ENCODE results near the gene CACFD1. TPM values are rescaled to one million over a fixed set of nuclear protein-coding genes. Genes with fewer than 3 reads are reported as not detected.
A peak's percentile ranks its signal among the peaks of the same experiment; 100 is the strongest.

CACFD1 gene
- total RNA-seq, 1 donor from 2014 or later: 15.0 TPM

DNA sequence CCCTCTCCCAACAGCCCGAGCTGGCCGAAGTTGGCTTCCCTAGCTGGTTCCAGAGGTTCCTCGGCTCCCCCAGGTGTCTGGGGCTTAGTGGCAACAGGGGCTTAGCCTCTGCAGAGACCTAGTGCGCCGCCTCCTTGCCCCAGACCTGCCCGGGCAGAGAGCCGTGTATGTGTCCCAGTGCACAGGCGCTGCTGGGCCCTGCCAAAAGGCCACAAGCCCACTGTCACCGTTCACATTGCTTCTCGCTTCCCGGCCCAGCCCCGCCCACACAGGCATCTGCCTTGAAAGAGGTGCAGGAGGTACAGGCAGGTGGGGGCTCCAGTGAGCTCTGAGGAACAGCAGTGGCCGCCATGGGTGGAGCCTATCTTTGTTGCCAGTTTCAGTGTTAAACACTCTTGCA lies 2.5 kb upstream of the CACFD1 start:
- Mint-ChIP-seq H3K4me1 (peaks cover 20% of the 10 kb centered on the region), H3K27me3 (no peaks in the 10 kb centered on the region), H3K27ac (no peak overlapping the region), H3K9me3 (no peaks in the 10 kb centered on the region), H3K36me3 (ENCODE audit: low read depth) (no peaks in the 10 kb centered on the region), H3K4me3 (no peak overlapping the region)
- CTCF ChIA-PET: no interaction called here
- ATAC-seq (ENCODE audit: low read depth) (no peak), DNase-seq (no peak)
- TF ChIP-seq, protein P1, sequence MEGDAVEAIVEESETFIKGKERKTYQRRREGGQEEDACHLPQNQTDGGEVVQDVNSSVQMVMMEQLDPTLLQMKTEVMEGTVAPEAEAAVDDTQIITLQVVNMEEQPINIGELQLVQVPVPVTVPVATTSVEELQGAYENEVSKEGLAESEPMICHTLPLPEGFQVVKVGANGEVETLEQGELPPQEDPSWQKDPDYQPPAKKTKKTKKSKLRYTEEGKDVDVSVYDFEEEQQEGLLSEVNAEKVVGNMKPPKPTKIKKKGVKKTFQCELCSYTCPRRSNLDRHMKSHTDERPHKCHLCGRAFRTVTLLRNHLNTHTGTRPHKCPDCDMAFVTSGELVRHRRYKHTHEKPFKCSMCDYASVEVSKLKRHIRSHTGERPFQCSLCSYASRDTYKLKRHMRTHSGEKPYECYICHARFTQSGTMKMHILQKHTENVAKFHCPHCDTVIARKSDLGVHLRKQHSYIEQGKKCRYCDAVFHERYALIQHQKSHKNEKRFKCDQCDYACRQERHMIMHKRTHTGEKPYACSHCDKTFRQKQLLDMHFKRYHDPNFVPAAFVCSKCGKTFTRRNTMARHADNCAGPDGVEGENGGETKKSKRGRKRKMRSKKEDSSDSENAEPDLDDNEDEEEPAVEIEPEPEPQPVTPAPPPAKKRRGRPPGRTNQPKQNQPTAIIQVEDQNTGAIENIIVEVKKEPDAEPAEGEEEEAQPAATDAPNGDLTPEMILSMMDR (IDR thresholded peaks at IDR 0.05): no peak
- POLR2A ChIA-PET: no interaction called here
- intact Hi-C loops (cut with micrococcal nuclease): no loop called here

DNA sequence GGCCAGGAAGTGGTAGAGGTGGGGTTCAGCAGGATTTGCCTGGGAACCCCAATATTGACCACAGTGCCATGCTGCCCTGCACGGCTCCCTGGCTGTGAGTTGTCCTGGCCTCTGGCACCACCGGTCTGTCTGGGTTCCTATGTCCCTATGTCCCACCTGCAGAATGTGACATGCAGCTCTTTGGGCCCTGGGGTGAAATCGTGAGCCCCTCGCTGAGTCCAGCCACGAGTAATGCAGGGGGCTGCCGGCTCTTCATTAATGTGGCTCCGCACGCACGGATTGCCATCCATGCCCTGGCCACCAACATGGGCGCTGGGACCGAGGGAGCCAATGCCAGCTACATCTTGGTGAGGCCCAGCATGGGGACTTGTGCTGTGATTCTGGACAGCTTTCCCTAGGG lies 2.0 kb upstream of the CACFD1 start:
- TF ChIP-seq, protein P1 (IDR thresholded peaks at IDR 0.05): no peak
- ATAC-seq (ENCODE audit: low read depth) (no peak), DNase-seq (no peak)
- Mint-ChIP-seq H3K4me3 (no peak overlapping the region), H3K27ac (no peak overlapping the region), H3K4me1 (peaks cover 20% of the 10 kb centered on the region), H3K36me3 (ENCODE audit: low read depth) (no peaks in the 10 kb centered on the region), H3K9me3 (no peaks in the 10 kb centered on the region), H3K27me3 (no peaks in the 10 kb centered on the region)
- CTCF ChIA-PET: no interaction called here
- POLR2A ChIA-PET: interaction anchor here (0.6 kb wide), 1 partner anchor 321 kb away, joined by 3 read pairs; no protein-coding TSS in a partner anchor
- intact Hi-C loops (cut with micrococcal nuclease): no loop called here

DNA sequence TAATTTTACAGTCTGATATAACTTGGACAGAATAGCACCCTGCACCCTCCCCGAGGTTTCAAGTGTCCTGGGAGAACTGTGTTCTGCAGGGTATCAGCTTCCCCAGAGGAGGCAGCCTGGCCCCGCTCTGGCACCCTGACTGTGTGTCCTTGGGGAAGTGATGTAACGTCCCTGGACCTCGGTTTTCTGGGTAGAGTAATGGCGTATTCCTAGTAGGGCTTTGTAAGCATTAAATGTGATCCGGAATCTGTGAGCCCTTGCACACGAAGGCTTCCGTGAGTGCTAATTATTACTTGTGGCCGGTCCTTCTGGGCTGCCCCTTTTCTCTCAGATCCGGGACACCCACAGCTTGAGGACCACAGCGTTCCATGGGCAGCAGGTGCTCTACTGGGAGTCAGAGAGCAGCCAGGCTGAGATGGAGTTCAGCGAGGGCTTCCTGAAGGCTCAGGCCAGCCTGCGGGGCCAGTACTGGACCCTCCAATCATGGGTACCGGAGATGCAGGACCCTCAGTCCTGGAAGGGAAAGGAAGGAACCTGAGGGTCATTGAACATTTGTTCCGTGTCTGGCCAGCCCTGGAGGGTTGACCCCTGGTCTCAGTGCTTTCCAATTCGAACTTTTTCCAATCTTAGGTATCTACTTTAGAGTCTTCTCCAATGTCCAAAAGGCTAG lies 1.0 kb upstream of the CACFD1 start:
- Mint-ChIP-seq H3K27me3 (no peaks in the 10 kb centered on the region), H3K4me1 (peaks cover 20% of the 10 kb centered on the region), H3K36me3 (ENCODE audit: low read depth) (peaks cover 4% of the 10 kb centered on the region), H3K9me3 (no peaks in the 10 kb centered on the region), H3K4me3 (peak overlapping the region; percentile 90), H3K27ac (no peak overlapping the region)
- ChIA-PET CTCF (interaction anchor here (1.5 kb wide), 1 partner anchor 272 kb away, joined by 5 read pairs; no protein-coding TSS in a partner anchor), POLR2A (interaction anchor here (0.9 to 2.7 kb wide), 13 partner anchors 10 to 428 kb away, joined by 3 to 44 read pairs (median 6); partner anchors contain the start of genes ADAMTS13, GTF3C5, MED22 and REXO4)
- DNase-seq (no peak), ATAC-seq (ENCODE audit: low read depth) (no peak)
- intact Hi-C loops (cut with micrococcal nuclease): loop anchor here (1.0 kb wide), 5 partner anchors 17 to 567 kb away; partner anchors contain the start of genes BRD3OS, STKLD1, SURF4 and SURF6
- TF ChIP-seq, protein P1 (IDR thresholded peaks at IDR 0.05): no peak

DNA sequence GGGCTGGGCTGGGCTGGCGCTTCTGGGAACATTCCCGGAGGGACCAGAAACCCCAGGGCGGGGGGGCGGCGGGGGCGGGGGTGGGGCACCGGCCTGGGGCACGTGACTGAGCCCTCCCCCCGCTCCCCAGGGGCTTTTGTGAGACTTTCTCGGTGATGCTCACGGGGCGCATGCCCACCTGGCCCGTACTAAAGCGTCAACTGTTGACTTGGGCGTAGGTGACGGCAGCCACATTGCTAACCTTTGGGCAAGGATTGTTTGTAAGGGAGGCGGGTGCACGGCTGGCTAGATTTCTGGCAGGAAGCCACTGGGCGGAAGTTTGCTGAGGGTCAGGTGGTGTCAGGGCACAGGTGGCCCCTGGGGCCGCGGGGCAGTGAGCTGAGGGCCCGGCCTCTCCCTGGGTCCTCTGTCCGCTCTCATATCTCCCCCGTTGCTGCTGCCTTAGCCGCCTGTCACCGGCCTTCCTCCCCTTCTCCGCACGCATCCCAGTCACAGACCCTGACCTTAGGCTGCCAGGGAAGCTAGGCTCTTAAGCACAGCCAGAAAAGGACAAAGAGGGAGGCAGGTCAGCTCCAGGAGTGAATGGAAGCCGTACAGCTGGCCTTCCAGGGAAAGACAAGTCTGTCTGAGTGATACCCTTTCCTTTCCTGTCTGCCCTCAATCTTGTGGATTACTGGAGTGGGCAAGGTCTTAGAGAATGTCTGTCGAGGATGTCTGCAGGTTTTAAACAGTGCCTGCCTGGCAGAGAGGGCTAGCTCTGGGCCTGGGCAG lies 812 bp downstream of the CACFD1 start:
- Mint-ChIP-seq H3K27me3 (no peaks in the 10 kb centered on the region), H3K27ac (peak overlapping the region; percentile 88), H3K4me1 (peaks cover 20% of the 10 kb centered on the region), H3K4me3 (peak overlapping the region; percentile 81), H3K9me3 (no peaks in the 10 kb centered on the region), H3K36me3 (ENCODE audit: low read depth) (peaks cover 14% of the 10 kb centered on the region)
- CTCF ChIA-PET: interaction anchor here (1.2 kb wide), 1 partner anchor 26 kb away, joined by 3 read pairs; no protein-coding TSS in a partner anchor
- no peak for DNase-seq
- ATAC-seq (ENCODE audit: low read depth): peak; percentile 27
- TF ChIP-seq, protein P1 (IDR thresholded peaks at IDR 0.05): no peak
- intact Hi-C loops (cut with micrococcal nuclease): loop anchor here (1.0 kb wide), 1 partner anchor 42 kb away; the partner anchor contains the start of gene REXO4
- POLR2A ChIA-PET: interaction anchor here (1.2 to 2.7 kb wide), 9 partner anchors 9 to 704 kb away, joined by 5 to 44 read pairs (median 12); partner anchors contain the start of genes MED22, REXO4, RNU6ATAC and RPL7A

DNA sequence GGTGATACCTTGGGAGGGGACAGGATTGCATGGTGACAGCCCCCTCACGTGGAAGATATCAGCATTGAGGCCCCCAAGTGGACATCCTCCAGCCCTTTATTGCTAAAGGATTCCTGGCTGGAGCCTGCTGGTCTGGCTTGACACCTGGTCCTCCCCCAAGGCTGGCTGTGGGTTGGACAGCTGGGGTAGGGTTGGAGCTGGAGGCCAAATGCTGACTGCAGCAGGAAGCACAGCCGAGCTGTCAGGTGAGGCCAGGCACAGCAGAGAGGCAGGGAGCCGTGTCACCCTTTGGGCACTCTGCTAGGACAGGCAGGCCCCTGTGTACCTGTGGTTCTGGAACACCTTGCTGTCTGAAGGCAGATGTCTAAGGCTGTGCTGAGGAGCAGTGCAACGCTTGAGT lies 2.2 kb downstream of the CACFD1 start:
- H3K9me3 Mint-ChIP-seq: no peaks in the 10 kb centered on the region
- no peak overlapping the region for H3K4me3 Mint-ChIP-seq
- TF ChIP-seq, protein P1 (IDR thresholded peaks at IDR 0.05): no peak
- ChIA-PET CTCF (no interaction called here), POLR2A (interaction anchor here (2.7 kb wide), 1 partner anchor 16 kb away, joined by 44 read pairs; the partner anchor contains the start of gene SLC2A6)
- H3K27me3 Mint-ChIP-seq: no peaks in the 10 kb centered on the region
- H3K27ac Mint-ChIP-seq: no peak overlapping the region
- peaks cover 20% of the 10 kb centered on the region for H3K4me1 Mint-ChIP-seq
- DNase-seq: no peak
- intact Hi-C loops (cut with micrococcal nuclease): no loop called here
- peaks cover 14% of the 10 kb centered on the region for H3K36me3 Mint-ChIP-seq (ENCODE audit: low read depth)
- no peak for ATAC-seq (ENCODE audit: low read depth)
